Liver (tissue), 9 donors: Measurements from ENCODE around the gene ST7. TPM values are rescaled to one million over a fixed set of nuclear protein-coding genes. Genes with fewer than 3 reads are reported as not detected.

Experiments
- DNase-seq: peaks from one replicate; pipeline ENCODE4 v3.0.0-alpha.2; 2017; ENCODE audit warnings: low spot score
- H3K27ac ChIP-seq, 2 donors: one replicate each; pipeline ENCODE4 v1.7.0; 2013; ENCODE audit warnings: inconsistent platforms in 2 of 2, low read length in 2 of 2, control low read depth in 1 of 2, low read depth in 1 of 2, mild to moderate bottlenecking in 1 of 2
- H3K27me3 ChIP-seq, 4 donors: one replicate each; pipeline versions ENCODE4 v1.6.1 to v1.7.0; 2013; ENCODE audit warnings: low read length in 3 of 4, inconsistent platforms in 1 of 4, mild to moderate bottlenecking in 1 of 4, moderate library complexity in 1 of 4; ENCODE audit not compliant: control insufficient read depth in 4 of 4, insufficient read depth in 4 of 4
- H3K36me3 ChIP-seq, 4 donors: one replicate each; pipeline versions ENCODE4 v1.6.1 to v1.7.0; 2013; ENCODE audit warnings: low read length in 3 of 4, mild to moderate bottlenecking in 3 of 4, low read depth in 1 of 4, moderate library complexity in 1 of 4; ENCODE audit not compliant: control insufficient read depth in 4 of 4, insufficient read depth in 3 of 4
- H3K4me1 ChIP-seq, 4 donors: one replicate each; pipeline versions ENCODE4 v1.6.1 to v1.7.0; 2013; ENCODE audit warnings: low read length in 3 of 4, mild to moderate bottlenecking in 3 of 4, moderate library complexity in 1 of 4; ENCODE audit not compliant: control insufficient read depth in 4 of 4, insufficient read depth in 4 of 4
- H3K4me3 ChIP-seq, 3 donors: one replicate each; pipeline versions ENCODE4 v1.6.1 to v1.7.0; 2013; ENCODE audit warnings: low read length in 3 of 3, control low read depth in 1 of 3, low read depth in 1 of 3, mild to moderate bottlenecking in 1 of 3
- H3K9ac ChIP-seq, 2 donors: one replicate each; pipeline ENCODE4 v1.7.0; 2013; ENCODE audit warnings: low read length in 2 of 2, mild to moderate bottlenecking in 2 of 2, moderate library complexity in 2 of 2, control low read depth in 1 of 2, low read depth in 1 of 2
- H3K9me3 ChIP-seq, 4 donors: one replicate each; pipeline versions ENCODE4 v1.6.1 to v1.7.0; 2013; ENCODE audit warnings: low read length in 3 of 4; ENCODE audit not compliant: control insufficient read depth in 4 of 4
- EGR1 ChIP-seq, 2 donors: IDR thresholded peaks; 2 replicates each; pipeline ENCODE4 v1.6.1; 2016 to 2018; ENCODE audit warnings: antibody characterized with exemption in 2 of 2, low read depth in 2 of 2
- FOXA1 ChIP-seq: IDR thresholded peaks from 2 replicates; pipeline ENCODE4 v1.6.1; 2016; ENCODE audit warnings: antibody characterized with exemption
- GABPA ChIP-seq, 2 donors: IDR thresholded peaks in 1 of 2; conservative IDR thresholded peaks in 1 of 2; 2 replicates each; pipeline ENCODE4 v1.6.1; 2016; ENCODE audit warnings: antibody characterized with exemption in 2 of 2, mild to moderate bottlenecking in 1 of 2, moderate library complexity in 1 of 2
- JUND ChIP-seq, 2 donors: IDR thresholded peaks; 2 replicates each; pipeline ENCODE4 v1.6.1; 2016; ENCODE audit warnings: antibody characterized with exemption in 2 of 2
- NR2F2 ChIP-seq: IDR thresholded peaks from 2 replicates; pipeline ENCODE4 v1.6.1; 2016; ENCODE audit warnings: antibody characterized with exemption
- RAD21 ChIP-seq, 2 donors: IDR thresholded peaks; 2 replicates each; pipeline ENCODE4 v1.6.1; 2016; ENCODE audit warnings: antibody characterized with exemption in 2 of 2, mild to moderate bottlenecking in 2 of 2
- RXRA ChIP-seq, 2 donors: IDR thresholded peaks; 2 replicates each; pipeline ENCODE4 v1.6.1; 2017 to 2018; ENCODE audit warnings: antibody characterized with exemption in 2 of 2, mild to moderate bottlenecking in 1 of 2
- SP1 ChIP-seq: IDR thresholded peaks from 2 replicates; pipeline ENCODE4 v1.6.1; 2018; ENCODE audit warnings: antibody characterized with exemption, mild to moderate bottlenecking
- TAF1 ChIP-seq: conservative IDR thresholded peaks from 2 replicates; pipeline ENCODE4 v1.6.1; 2016; ENCODE audit warnings: antibody characterized with exemption, mild to moderate bottlenecking
- YY1 ChIP-seq: IDR thresholded peaks from 2 replicates; pipeline ENCODE4 v1.6.1; 2016; ENCODE audit warnings: antibody characterized with exemption, mild to moderate bottlenecking
- WGBS: extraction: QIAGEN DNeasy Blood & Tissue Kit; methylation state at CpG from one replicate; pipeline ENCODE4 v1.1.7; 2013; 5-methylcytosine and 5-hydroxymethylcytosine counted together
- polyA plus RNA-seq, 2 donors: library from polyadenylated mRNA; stranded (reverse) in 1 of 2; unstranded in 1 of 2; fragments of 200-250 nt in 1 of 2; fragments of >200 nt in 1 of 2; fragmentation: Nextera tagmentation in 1 of 2; extraction: Ambion mirVana in 1 of 2; gene quantifications; one replicate each; pipeline versions ENCODE4 v1.2.1 to v1.2.3, GENCODE V29; 2013 to 2015
- total RNA-seq, 2 donors: library from RNA; depleted of rRNA; stranded (reverse); fragments of >200 nt; gene quantifications; one replicate each; pipeline ENCODE4 v1.2.3, GENCODE V29; 2014
- TF ChIP-seq, protein P1 (sequence below): IDR thresholded peaks from 2 replicates; pipeline ENCODE4 v1.6.1; 2016; ENCODE audit warnings: antibody characterized with exemption
- TF ChIP-seq, protein P2 (sequence below): IDR thresholded peaks from 2 replicates; pipeline ENCODE4 v1.6.1; 2016; ENCODE audit warnings: antibody characterized with exemption
- TF ChIP-seq, protein P3 (sequence below): fragments of 150-350 bp; IDR thresholded peaks from 2 replicates; pipeline ENCODE4 v1.5.1; 2017; ENCODE audit warnings: improper control_type of control experiment, low read depth, low read length; ENCODE audit not compliant: missing input control
- TF ChIP-seq, protein P4 (sequence below): IDR thresholded peaks from 2 replicates; pipeline ENCODE4 v1.6.1; 2016; ENCODE audit warnings: antibody characterized with exemption
- donor health status: healthy.
- donor health status: healthy.
- donor health status: healthy.
- donor health status: healthy.
- donor health status: healthy.

Gene ST7
- total and polyA plus RNA-seq, 4 donors, result 13.5 to 30.7 (median 22.6) TPM

DNA sequence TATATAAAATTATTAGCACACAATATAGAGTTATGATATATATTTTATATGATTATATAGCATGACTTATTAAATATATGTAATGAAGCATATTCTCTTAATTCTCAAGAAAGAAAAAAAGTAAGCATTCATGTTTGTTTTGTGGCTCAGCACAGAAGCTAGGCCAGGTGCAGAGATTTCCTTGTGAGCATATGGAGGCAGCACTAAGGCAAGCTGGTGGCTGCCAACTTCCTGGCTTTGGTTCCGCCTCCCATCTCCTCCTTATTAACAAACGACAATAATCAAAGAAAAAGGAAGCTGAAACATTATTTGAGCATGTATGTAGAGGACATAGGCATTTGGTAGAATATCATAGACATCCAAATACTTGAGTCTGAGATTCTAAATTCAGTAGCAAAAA, 130.3 kb downstream of the ST7 start:
- H3K36me3 ChIP-seq, result no peaks in the 10 kb centered on the region

DNA sequence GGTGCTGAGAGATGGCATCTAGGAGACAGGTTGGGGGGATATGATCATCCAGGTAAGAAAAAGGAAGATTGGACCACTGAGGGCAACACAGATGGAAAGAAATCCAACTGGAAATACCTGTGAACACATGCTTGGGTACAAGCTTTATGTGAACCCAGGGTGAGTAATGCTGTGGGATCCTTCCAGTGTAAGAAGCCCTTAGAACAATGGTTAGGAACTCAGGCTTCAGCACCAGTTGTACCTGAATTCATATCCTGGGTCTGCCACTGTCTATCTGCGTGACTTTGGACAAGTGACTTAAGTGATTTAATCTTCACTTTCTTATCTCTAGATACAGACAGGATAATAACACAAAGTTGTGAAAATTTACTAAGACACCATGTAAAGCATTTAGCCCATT, 131.0 kb downstream of the ST7 start:
- TF ChIP-seq, protein P1, sequence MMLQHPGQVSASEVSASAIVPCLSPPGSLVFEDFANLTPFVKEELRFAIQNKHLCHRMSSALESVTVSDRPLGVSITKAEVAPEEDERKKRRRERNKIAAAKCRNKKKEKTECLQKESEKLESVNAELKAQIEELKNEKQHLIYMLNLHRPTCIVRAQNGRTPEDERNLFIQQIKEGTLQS, result no peak
- TF ChIP-seq, protein P2, sequence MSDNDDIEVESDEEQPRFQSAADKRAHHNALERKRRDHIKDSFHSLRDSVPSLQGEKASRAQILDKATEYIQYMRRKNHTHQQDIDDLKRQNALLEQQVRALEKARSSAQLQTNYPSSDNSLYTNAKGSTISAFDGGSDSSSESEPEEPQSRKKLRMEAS, result no peak
- TF ChIP-seq NR2F2 (no peak), EGR1 (IDR thresholded peaks at IDR 0.05; ENCODE audit: low read depth in 2 of 2) (no peak)

More for the DNA sequence above, 130.3 kb downstream of the ST7 start:
- Histone ChIP-seq H3K4me1 (peaks cover 0 to 3% (median under 1%) of the 10 kb centered on the region in 4 donors), H3K9ac (no peak overlapping the region), H3K27ac (no peak overlapping the region), H3K27me3 (no peaks in the 10 kb centered on the region), H3K9me3 (no peaks in the 10 kb centered on the region), H3K4me3 (no peak overlapping the region)
- TF ChIP-seq SP1, result no peak
- no peak for TF ChIP-seq RAD21 (IDR thresholded peaks at IDR 0.05)
- TF ChIP-seq EGR1 (IDR thresholded peaks at IDR 0.05; ENCODE audit: low read depth in 2 of 2), result no peak
- TF ChIP-seq JUND (IDR thresholded peaks at IDR 0.05), result no peak
- TF ChIP-seq, protein P3, sequence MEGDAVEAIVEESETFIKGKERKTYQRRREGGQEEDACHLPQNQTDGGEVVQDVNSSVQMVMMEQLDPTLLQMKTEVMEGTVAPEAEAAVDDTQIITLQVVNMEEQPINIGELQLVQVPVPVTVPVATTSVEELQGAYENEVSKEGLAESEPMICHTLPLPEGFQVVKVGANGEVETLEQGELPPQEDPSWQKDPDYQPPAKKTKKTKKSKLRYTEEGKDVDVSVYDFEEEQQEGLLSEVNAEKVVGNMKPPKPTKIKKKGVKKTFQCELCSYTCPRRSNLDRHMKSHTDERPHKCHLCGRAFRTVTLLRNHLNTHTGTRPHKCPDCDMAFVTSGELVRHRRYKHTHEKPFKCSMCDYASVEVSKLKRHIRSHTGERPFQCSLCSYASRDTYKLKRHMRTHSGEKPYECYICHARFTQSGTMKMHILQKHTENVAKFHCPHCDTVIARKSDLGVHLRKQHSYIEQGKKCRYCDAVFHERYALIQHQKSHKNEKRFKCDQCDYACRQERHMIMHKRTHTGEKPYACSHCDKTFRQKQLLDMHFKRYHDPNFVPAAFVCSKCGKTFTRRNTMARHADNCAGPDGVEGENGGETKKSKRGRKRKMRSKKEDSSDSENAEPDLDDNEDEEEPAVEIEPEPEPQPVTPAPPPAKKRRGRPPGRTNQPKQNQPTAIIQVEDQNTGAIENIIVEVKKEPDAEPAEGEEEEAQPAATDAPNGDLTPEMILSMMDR, result no peak
- TF ChIP-seq YY1, result no peak
- TF ChIP-seq, protein P2, result no peak
- DNase-seq, result no peak
- 76% methylated on average over 2 of the region's 2 CpGs for WGBS

DNA sequence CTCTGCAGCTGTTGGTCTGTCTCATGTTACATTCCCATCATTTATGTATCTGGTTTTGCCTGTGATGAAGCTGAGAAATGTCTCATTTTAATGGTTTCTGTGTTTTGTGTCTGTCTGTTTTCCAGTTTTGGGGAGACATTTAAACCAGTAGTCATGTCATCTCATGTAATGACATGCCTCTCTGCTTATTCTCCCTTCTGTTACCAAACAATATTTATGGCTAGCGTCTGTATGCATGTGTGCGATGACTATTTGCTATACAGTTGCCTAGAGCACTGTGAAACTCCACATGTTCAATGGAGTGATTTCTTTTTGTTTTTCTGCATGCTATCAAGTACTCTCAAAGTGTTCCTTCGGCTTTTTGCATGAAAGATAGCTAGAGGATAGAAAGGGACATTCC, 132.0 kb downstream of the ST7 start:
- no peak overlapping the region for H3K27ac ChIP-seq
- TF ChIP-seq FOXA1, result no peak
- no peak for TF ChIP-seq TAF1
- TF ChIP-seq, protein P2, result no peak
- no peak for TF ChIP-seq RXRA (IDR thresholded peaks at IDR 0.05)
- TF ChIP-seq, protein P4, sequence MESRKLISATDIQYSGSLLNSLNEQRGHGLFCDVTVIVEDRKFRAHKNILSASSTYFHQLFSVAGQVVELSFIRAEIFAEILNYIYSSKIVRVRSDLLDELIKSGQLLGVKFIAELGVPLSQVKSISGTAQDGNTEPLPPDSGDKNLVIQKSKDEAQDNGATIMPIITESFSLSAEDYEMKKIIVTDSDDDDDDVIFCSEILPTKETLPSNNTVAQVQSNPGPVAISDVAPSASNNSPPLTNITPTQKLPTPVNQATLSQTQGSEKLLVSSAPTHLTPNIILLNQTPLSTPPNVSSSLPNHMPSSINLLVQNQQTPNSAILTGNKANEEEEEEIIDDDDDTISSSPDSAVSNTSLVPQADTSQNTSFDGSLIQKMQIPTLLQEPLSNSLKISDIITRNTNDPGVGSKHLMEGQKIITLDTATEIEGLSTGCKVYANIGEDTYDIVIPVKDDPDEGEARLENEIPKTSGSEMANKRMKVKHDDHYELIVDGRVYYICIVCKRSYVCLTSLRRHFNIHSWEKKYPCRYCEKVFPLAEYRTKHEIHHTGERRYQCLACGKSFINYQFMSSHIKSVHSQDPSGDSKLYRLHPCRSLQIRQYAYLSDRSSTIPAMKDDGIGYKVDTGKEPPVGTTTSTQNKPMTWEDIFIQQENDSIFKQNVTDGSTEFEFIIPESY, result no peak
- TF ChIP-seq GABPA (IDR thresholded peaks at IDR 0.05 in 1 of 2, conservative IDR thresholded peaks at IDR 0.05 in 1 of 2), result no peak
- H3K27me3 ChIP-seq, result no peaks in the 10 kb centered on the region
- H3K4me1 ChIP-seq, result peaks cover 0 to 3% (median 0%) of the 10 kb centered on the region in 4 donors
- no peak overlapping the region for H3K9ac ChIP-seq
- H3K36me3 ChIP-seq, result no peaks in the 10 kb centered on the region
- DNase-seq, result no peak
- WGBS, result 95% methylated on average over 3 of the region's 3 CpGs
- H3K9me3 ChIP-seq, result no peaks in the 10 kb centered on the region
- H3K4me3 ChIP-seq, result no peak overlapping the region

More for the DNA sequence above, 131.0 kb downstream of the ST7 start:
- Histone ChIP-seq H3K27ac (no peak overlapping the region), H3K27me3 (no peaks in the 10 kb centered on the region), H3K36me3 (no peaks in the 10 kb centered on the region), H3K4me1 (peaks cover 0 to 3% (median 0%) of the 10 kb centered on the region in 4 donors), H3K4me3 (no peak overlapping the region), H3K9ac (no peak overlapping the region), H3K9me3 (no peaks in the 10 kb centered on the region)
- 97% methylated on average over 1 of the region's 1 CpG for WGBS
- no peak for DNase-seq
